Cerebellar cortex (tissue), 1 donor: ENCODE data around the gene RBMX.

Experiments
- DNase-seq: peaks from one replicate; pipeline ENCODE4 v3.0.0-alpha.2; 2015; ENCODE audit warnings: low spot score

Gene RBMX

DNA sequence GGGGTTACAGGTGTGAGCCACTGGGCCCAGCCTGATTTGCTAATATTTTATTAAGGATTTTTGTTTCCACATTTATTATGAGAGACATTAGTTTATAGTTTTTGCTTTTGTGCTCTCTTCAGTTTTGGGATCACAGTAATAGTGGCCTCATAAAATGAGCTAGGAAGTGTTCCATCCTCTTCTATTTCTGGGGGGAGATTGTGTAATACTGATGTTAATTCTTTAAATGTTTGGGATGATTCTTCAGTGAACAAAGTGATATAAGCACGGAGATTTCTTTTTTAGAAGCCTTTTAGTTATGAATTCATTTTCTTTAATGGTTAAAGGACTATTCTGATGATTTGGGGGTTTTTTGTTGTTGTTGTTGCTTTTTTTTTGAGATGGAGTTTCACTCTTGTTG, 41.3 kb downstream of the RBMX start:
- DNase-seq = no peak

DNA sequence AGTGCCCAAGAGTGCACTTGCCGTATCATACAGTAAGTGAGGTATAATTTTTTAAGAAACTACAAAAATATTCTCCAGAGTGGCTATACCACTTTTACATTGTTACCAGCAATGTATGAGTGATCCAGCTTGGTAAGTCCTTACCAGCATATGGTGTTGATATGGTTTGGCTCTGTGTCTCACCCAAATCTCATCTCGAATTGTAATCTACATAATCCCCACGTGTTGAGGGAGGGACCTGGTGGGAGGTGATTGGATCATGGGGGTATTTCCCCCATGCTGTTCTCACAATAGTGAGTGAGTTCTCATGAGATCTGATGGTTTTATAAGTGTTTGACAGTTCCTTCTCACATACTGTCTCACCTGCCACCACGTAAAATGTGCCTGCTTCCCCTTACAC, 44.8 kb downstream of the RBMX start:
- no peak for DNase-seq

DNA sequence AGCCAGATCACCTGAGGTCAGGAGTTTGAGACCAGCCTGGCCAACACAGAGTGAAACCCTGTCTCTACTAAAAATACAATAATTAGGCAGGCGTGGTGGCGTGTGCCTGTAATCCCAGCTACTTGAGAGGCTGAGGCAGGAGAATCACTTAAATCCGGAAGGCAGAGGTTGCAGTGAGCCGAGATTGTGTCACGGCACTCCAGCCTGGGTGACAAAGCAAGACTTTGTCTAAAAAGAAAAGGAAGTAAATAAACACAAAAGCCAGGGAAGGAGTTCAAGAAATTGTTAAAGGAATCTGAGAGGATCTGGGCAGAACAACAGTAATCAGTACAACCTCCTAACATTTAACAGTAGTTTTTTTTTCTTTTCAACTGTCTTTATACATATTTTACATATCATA, 51.1 kb downstream of the RBMX start:
- no peak for DNase-seq

DNA sequence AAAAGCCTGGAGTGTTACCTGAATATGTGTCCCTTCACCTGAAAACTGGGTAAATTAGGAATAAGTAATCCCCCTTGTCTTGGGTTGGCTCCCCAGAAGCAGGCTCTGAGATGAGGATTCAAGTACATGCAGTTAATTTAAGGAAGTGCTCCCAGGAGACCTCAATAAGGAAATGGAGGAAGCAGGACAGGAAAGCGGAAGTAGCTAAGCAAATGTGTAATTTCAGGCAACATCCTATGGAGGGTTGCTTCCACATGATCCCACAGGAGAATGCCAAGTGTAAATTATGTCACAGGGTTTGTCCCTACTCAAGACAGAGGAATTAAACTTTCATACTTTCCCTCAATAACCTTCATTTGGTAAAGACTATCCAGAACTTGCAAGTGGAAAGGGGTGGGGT, 51.7 kb downstream of the RBMX start:
- no peak for DNase-seq

DNA sequence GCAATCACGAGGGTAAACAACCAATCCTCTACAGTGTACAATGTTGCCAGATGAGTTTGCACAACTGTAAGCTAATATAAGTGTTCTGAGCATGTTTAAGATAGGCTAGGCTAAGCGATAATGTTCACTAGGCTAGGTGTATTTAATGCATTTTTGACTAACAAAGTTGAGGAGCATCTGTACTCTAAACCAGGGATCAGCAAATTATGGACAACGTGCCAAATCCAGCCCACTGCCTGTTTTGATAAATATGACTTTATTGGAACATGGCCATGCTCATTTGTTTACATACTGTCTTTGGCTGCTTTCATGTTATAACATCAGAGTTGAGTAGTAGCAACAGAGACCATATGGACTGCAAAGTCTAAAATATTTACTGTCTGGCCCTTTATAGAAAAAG, 53.5 kb downstream of the RBMX start:
- DNase-seq = no peak

DNA sequence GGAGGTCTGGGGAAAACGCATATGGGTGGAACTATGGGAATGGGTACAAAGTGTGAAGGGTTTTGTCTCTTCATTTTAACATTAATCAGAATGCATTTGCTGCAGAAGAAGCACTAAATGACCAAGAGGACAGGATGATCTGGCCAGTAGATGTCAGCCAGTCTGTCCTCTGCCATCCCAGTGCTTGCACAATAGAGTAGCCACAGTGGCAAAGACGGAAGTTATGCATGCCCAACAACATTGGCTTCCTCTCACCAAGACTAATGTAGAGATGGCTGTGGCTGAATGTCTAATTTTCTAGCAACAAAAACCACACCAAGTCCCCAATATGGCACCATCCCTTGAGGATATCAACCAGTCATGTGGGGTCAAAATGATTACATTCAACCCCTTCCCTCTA, 54.8 kb downstream of the RBMX start:
- DNase-seq = no peak
